Breast epithelium (tissue), 3 donors: Measurements from ENCODE around the gene PRXL2B.

Source experiments
- POLR2A ChIP-seq: fragments of 450-650 bp; IDR thresholded peaks from one replicate; pipeline ENCODE4 v1.6.1; 2016; ENCODE audit warnings: antibody characterized with exemption, mild to moderate bottlenecking, moderate library complexity
- TF ChIP-seq, protein P1 (sequence below), 3 donors: fragments of 450-650 bp; IDR thresholded peaks; one replicate each; pipeline ENCODE4 v1.5.1; 2016 to 2017; ENCODE audit warnings: antibody characterized with exemption in 3 of 3, mild to moderate bottlenecking in 3 of 3, moderate library complexity in 3 of 3

DNA sequence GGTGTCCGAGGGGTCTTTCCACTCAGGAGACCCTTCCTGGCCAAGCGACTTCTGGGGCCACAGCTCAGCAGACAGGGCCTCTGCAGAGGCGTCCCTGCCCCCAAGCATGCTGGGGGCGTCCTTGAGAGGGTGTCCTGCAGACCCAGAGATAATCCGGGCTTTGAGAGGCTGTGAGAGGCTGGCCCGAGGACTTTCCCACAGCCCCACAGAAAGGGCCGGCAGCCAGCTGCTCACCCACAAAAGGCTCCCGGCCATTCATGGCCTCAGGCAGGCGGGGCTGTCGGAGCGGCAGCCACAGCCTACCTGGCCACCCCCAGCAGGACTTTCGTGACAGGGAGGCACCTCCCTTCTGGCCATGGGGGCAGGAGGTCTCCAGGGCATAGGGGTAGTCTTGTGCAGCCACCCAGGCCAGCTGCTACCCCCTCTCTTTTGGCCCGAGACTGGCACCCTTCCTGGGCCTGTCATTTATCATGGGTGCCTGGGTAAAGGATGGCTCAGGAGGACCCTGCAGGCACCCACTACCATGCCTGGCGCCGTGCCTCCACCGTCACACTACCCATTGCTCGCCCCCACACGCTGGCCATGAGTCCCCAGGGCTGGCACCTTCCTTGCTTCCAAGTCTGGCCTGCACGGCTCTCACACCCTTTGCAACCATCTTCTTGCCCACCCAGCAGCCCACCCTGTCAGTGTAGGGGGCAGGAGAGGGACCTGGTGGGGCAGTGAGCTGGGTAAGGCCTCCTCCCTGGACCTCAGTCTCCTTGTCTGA is 41.5 kb upstream of the PRXL2B start:
- TF ChIP-seq, protein P1, sequence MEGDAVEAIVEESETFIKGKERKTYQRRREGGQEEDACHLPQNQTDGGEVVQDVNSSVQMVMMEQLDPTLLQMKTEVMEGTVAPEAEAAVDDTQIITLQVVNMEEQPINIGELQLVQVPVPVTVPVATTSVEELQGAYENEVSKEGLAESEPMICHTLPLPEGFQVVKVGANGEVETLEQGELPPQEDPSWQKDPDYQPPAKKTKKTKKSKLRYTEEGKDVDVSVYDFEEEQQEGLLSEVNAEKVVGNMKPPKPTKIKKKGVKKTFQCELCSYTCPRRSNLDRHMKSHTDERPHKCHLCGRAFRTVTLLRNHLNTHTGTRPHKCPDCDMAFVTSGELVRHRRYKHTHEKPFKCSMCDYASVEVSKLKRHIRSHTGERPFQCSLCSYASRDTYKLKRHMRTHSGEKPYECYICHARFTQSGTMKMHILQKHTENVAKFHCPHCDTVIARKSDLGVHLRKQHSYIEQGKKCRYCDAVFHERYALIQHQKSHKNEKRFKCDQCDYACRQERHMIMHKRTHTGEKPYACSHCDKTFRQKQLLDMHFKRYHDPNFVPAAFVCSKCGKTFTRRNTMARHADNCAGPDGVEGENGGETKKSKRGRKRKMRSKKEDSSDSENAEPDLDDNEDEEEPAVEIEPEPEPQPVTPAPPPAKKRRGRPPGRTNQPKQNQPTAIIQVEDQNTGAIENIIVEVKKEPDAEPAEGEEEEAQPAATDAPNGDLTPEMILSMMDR (IDR thresholded peaks at IDR 0.05): no peak
- no peak for TF ChIP-seq POLR2A
